Kidney (tissue), 14 donors: ENCODE data around the gene MYMK. TPM values are rescaled to one million over a fixed set of nuclear protein-coding genes. Genes with fewer than 3 reads are reported as not detected.

Experiments used
- DNase-seq, 5 donors: peaks; one replicate each; pipeline ENCODE4 v3.0.0-alpha.2; 2013 to 2020
- FAIRE-seq: peaks from 2 replicates; lab custom pipeline; 2012; peaks lifted over from hg19 to GRCh38; lab: Jason Lieb, UNC
- H3K27ac ChIP-seq, 2 donors: one replicate each; pipeline ENCODE4 v1.7.0; 2013; ENCODE audit warnings: low read depth in 2 of 2, low read length in 2 of 2, inconsistent platforms in 1 of 2
- H3K27me3 ChIP-seq: one replicate; pipeline ENCODE4 v1.7.1; 2013; ENCODE audit warnings: low read length, inconsistent platforms; ENCODE audit not compliant: control insufficient read depth, insufficient read depth
- H3K36me3 ChIP-seq, 3 donors: one replicate each; pipeline versions ENCODE4 v1.7.0 to v1.7.1; 2013; ENCODE audit warnings: low read length in 3 of 3, control low read depth in 1 of 3, inconsistent platforms in 1 of 3; ENCODE audit not compliant: insufficient read depth in 3 of 3, control insufficient read depth in 2 of 3
- H3K4me1 ChIP-seq, 3 donors: one replicate each; pipeline versions ENCODE4 v1.7.0 to v1.7.1; 2013; ENCODE audit warnings: low read length in 3 of 3, inconsistent platforms in 1 of 3, low read depth in 1 of 3; ENCODE audit not compliant: control insufficient read depth in 2 of 3, insufficient read depth in 2 of 3
- H3K4me3 ChIP-seq, 3 donors: one replicate each; pipeline versions ENCODE4 v1.7.0 to v1.8.1; 2013; ENCODE audit warnings: low read length in 3 of 3, control low read depth in 1 of 3, inconsistent platforms in 1 of 3
- H3K9ac ChIP-seq, 3 donors: one replicate each; pipeline versions ENCODE4 v1.7.0 to v1.7.1; 2013; ENCODE audit warnings: low read length in 3 of 3, control low read depth in 1 of 3, inconsistent platforms in 1 of 3
- H3K9me3 ChIP-seq, 3 donors: one replicate each; pipeline versions ENCODE4 v1.7.0 to v1.7.1; 2013; ENCODE audit warnings: low read length in 3 of 3, control low read depth in 1 of 3, inconsistent platforms in 1 of 3; ENCODE audit not compliant: control insufficient read depth in 2 of 3, insufficient read depth in 1 of 3
- intact Hi-C: fragments of 100-400 bp; cut with DNase I; formaldehyde crosslinking; loops from one replicate; pipeline ENCODE4 v1.11.1; 2022
- polyA plus RNA-seq: library from polyadenylated mRNA; stranded (reverse); fragments of 350-450 nt; fragmentation: Illumina TruSeq; extraction: RNeasy Lipid Tissue Mini Kit (QIAGEN cat#74804); gene quantifications from one replicate; pipeline ENCODE4 v1.2.3, GENCODE V29; 2014; ENCODE audit warnings: low read depth, low replicate concordance; ENCODE audit not compliant: insufficient read depth
- total RNA-seq: library from RNA; stranded (reverse); fragmentation: NEBNext Ultra II Directional; extraction: Animal tissue kit (Norgen Biotek cat#: 25700); gene quantifications from one replicate; pipeline ENCODE4 v1.2.1, GENCODE V29; 2021
- TF ChIP-seq, protein P1 (sequence below): IDR thresholded peaks from 3 replicates; pipeline ENCODE4 v1.5.1; 2012; ENCODE audit warnings: mild to moderate bottlenecking, moderate library complexity, borderline replicate concordance; ENCODE audit not compliant: insufficient read depth; ENCODE audit errors: extremely low read depth
- donor health status: control.
- donor health status: control.
- donor health status: control.
- donor health status: control.
- donor health status: control.
- donor health status: DM: yes; HTN: yes; CAD: no.
- donor health status: Normal renal cell carcinoma (clear cell type).

The MYMK gene
- total and polyA plus RNA-seq, 2 donors from 2014 or later = not detected

- no peak overlapping the region for H3K27ac ChIP-seq
- TF ChIP-seq, protein P1, sequence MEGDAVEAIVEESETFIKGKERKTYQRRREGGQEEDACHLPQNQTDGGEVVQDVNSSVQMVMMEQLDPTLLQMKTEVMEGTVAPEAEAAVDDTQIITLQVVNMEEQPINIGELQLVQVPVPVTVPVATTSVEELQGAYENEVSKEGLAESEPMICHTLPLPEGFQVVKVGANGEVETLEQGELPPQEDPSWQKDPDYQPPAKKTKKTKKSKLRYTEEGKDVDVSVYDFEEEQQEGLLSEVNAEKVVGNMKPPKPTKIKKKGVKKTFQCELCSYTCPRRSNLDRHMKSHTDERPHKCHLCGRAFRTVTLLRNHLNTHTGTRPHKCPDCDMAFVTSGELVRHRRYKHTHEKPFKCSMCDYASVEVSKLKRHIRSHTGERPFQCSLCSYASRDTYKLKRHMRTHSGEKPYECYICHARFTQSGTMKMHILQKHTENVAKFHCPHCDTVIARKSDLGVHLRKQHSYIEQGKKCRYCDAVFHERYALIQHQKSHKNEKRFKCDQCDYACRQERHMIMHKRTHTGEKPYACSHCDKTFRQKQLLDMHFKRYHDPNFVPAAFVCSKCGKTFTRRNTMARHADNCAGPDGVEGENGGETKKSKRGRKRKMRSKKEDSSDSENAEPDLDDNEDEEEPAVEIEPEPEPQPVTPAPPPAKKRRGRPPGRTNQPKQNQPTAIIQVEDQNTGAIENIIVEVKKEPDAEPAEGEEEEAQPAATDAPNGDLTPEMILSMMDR = no peak
- peak in 1 of 5 donors; percentile 70 for DNase-seq
- peak overlapping the region in 2 of 3 donors; percentile 34 to 61 for H3K4me3 ChIP-seq
- peaks cover 0 to 58% (median 15%) of the 10 kb centered on the region in 3 donors for H3K4me1 ChIP-seq
- FAIRE-seq = no peak
- H3K9me3 ChIP-seq = no peaks in the 10 kb centered on the region
- intact Hi-C loops = no loop called here
- H3K27me3 ChIP-seq = no peaks in the 10 kb centered on the region
- H3K36me3 ChIP-seq = no peaks in the 10 kb centered on the region
- H3K9ac ChIP-seq = peak overlapping the region in 1 of 3 donors; percentile 34
Measured at GRCh38 chr9:133535306-133535877, 10.6 kb upstream of the MYMK start.

DNA sequence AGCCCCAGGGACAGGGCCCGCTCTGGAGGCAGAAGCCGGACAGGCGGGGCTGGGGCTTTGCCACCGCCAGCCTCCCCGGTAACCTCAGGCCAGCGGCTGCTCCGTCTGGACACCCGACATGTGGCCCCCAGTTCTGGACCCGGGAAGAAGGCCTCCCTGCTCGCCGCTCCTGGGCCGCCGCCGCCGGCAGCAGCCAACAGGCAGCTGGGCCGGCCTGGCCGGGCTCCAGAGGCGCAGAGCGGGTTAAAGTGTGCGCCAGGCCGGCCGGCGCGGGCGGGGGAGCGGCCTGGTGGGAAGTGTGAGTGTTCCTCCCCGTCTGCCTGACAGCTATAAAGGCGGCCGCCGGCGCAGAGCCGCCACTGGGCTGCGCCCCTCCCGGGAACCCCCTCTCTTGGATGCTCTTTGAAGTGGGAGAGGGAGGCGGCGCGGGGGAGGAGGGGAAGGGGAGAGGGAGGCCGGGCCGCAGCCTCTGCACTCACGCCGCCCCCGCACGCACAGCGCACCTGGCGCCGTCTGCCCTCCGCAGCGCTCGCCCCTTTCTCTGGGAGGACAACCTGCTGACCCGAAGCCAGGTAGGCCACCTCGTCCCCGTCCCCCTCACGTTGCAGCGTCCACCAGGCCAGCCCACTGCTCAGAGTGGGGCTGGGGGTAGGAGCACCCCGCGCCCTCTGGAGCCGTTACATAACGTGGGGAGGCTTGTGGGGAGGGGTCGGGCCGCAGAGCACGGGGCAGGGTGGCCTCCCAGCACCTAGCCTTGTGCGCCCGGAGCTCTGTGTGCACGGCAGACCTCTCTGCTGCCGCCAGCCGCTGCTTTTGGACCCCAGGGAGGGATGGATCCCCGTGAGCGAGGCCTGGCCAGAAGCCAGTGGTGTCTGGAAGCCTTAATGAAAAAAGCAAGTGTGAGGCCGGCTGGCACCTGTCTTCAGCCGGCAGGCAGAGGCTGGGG lies 9.9 kb upstream of the MYMK start, which contains the start of gene ADAMTSL2:
TSS of gene ADAMTSL2 (plus strand) at position 359 of the 946 bp plus-strand sequence. CDS start 2,009 bp downstream, outside the sequence.
- H3K4me1 ChIP-seq = peaks cover 0 to 55% (median 15%) of the 10 kb centered on the region in 3 donors
- TF ChIP-seq, protein P1 = no peak

DNA sequence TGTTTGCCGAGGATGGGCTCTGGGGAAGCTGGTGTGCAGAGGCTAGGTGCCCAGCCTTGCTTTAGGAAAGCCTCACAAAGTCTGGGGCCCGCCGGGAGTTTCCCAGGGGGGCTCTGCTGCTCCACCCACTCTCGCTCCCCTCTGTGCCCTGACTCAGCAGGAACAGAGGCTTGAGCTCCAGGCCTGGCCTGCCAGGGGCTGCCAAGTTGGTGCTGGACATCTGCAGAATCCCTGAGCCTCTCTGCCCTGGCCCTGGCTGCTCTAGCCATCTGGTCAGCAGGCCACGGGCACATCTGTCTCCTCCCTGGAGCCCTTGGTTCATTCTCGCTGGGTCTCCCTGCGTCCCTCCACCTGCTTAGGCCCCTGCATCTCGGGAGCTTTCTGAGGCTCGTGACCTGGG lies 9.1 kb upstream of the MYMK start:
- Histone ChIP-seq H3K4me1 (peaks cover 0 to 55% (median 19%) of the 10 kb centered on the region in 3 donors), H3K4me3 (peak overlapping the region in 1 of 3 donors; percentile 61), H3K27ac (peak overlapping the region; percentile 36 to 65), H3K9me3 (no peaks in the 10 kb centered on the region), H3K9ac (peak overlapping the region in 1 of 3 donors; percentile 34), H3K36me3 (no peaks in the 10 kb centered on the region), H3K27me3 (no peaks in the 10 kb centered on the region)
- FAIRE-seq = no peak
- no peak for DNase-seq
- TF ChIP-seq, protein P1 = no peak
- intact Hi-C loops = no loop called here

More for the DNA sequence above, 9.9 kb upstream of the MYMK start, which contains the start of gene ADAMTSL2:
- Histone ChIP-seq H3K9ac (peak within 1 kb of the TSS in 1 of 3 donors; percentile 34), H3K4me3 (peak within 1 kb of the TSS in 2 of 3 donors; percentile 38 to 61), H3K27me3 (no peaks in the 10 kb centered on the region), H3K36me3 (no peaks in the 10 kb centered on the region), H3K9me3 (no peaks in the 10 kb centered on the region), H3K27ac (peak within 1 kb of the TSS; percentile 36 to 65)
- DNase-seq (peak; percentile 92 to 96 (median 94)), FAIRE-seq (no peak)
- intact Hi-C loops = no loop called here
